ENCODE data around the gene CCDC34.
"Not testable (repeated sequence)": the region's sequence is repeated elsewhere in the genome, so short reads cannot be mapped to it uniquely, and the experiment has no call there.

CCDC34 gene

GRCh38 chr11:27363576-27364117, 632 bp upstream of the CCDC34 start:
- DNase-seq (ENCODE audit: low spot score) (no peak), FAIRE-seq (no peak)

- DNase-seq (ENCODE audit: low spot score): no peak
- FAIRE-seq: no peak
Measured at GRCh38 chr11:27361649-27362431, 1.2 kb downstream of the CCDC34 start.

- FAIRE-seq (no peak), DNase-seq (ENCODE audit: low spot score) (no peak)
Measured at GRCh38 chr11:27358296-27358695, 4.7 kb downstream of the CCDC34 start.

GRCh38 chr11:27357250-27357649, 5.8 kb downstream of the CCDC34 start:
- DNase-seq (ENCODE audit: low spot score): no peak

GRCh38 chr11:27356624-27357222, 6.3 kb downstream of the CCDC34 start:
- FAIRE-seq (no peak), DNase-seq (ENCODE audit: low spot score) (no peak)

More at GRCh38 chr11:27357250-27357649, 5.8 kb downstream of the CCDC34 start:
- no peak for FAIRE-seq

GRCh38 chr11:27355575-27356104, 7.4 kb downstream of the CCDC34 start:
- FAIRE-seq (no peak), DNase-seq (ENCODE audit: low spot score) (no peak)

GRCh38 chr11:27354359-27354965, 8.6 kb downstream of the CCDC34 start:
- DNase-seq (ENCODE audit: low spot score) (no peak), FAIRE-seq (no peak)

GRCh38 chr11:27353593-27354358, 9.2 kb downstream of the CCDC34 start:
- FAIRE-seq: no peak
- DNase-seq (ENCODE audit: low spot score): no peak

GRCh38 chr11:27352781-27353180, 10.2 kb downstream of the CCDC34 start:
- no peak for FAIRE-seq

GRCh38 chr11:27350511-27350910, 12.5 kb downstream of the CCDC34 start:
- FAIRE-seq: no peak
- DNase-seq (ENCODE audit: low spot score): no peak

More at GRCh38 chr11:27352781-27353180, 10.2 kb downstream of the CCDC34 start:
- no peak for DNase-seq (ENCODE audit: low spot score)

GRCh38 chr11:27349919-27350318, 13.1 kb downstream of the CCDC34 start:
- FAIRE-seq (no peak), DNase-seq (ENCODE audit: low spot score) (no peak)

GRCh38 chr11:27348340-27348873, 14.6 kb downstream of the CCDC34 start:
- no peak for DNase-seq (ENCODE audit: low spot score)

GRCh38 chr11:27347359-27348339, 15.4 kb downstream of the CCDC34 start:
- no peak for DNase-seq (ENCODE audit: low spot score)

More at GRCh38 chr11:27348340-27348873, 14.6 kb downstream of the CCDC34 start:
- FAIRE-seq: no peak

GRCh38 chr11:27339941-27340340, 23.1 kb downstream of the CCDC34 start:
- no peak for FAIRE-seq

More at GRCh38 chr11:27347359-27348339, 15.4 kb downstream of the CCDC34 start:
- FAIRE-seq: no peak

GRCh38 chr11:27334764-27335163, 28.3 kb downstream of the CCDC34 start:
- not testable (repeated sequence) for FAIRE-seq; DNase-seq (ENCODE audit: low spot score)

More at GRCh38 chr11:27339941-27340340, 23.1 kb downstream of the CCDC34 start:
- no peak for DNase-seq (ENCODE audit: low spot score)

GRCh38 chr11:27331981-27332380, 31.0 kb downstream of the CCDC34 start:
- DNase-seq (ENCODE audit: low spot score): no peak
- FAIRE-seq: no peak

- DNase-seq (ENCODE audit: low spot score): no peak
- no peak for FAIRE-seq
Measured at GRCh38 chr11:27330633-27331270, 32.3 kb downstream of the CCDC34 start.

GRCh38 chr11:27329867-27330632, 33.0 kb downstream of the CCDC34 start:
- no peak for DNase-seq (ENCODE audit: low spot score)
- FAIRE-seq: no peak
